GM12878 (cell line): ENCODE results near the gene NDUFA7. TPM values are rescaled to one million over a fixed set of nuclear protein-coding genes. Genes with fewer than 3 reads are reported as not detected.

Source experiments
- ASH2L ChIP-seq: fragments of 300-600, 200-600 bp; sonication (generic); IDR thresholded peaks from 2 replicates; pipeline ENCODE4 v1.6.1; 2017; ENCODE audit warnings: low read depth, mild to moderate bottlenecking, borderline replicate concordance
- BCL11A ChIP-seq: IDR thresholded peaks from 2 replicates; pipeline ENCODE4 v1.6.1; 2011; ENCODE audit warnings: low read depth, low read length
- BRCA1 ChIP-seq: IDR thresholded peaks from 2 replicates; pipeline ENCODE4 v1.6.1; 2011; ENCODE audit warnings: low read depth, low read length, improper control_type of control experiment
- CBX3 ChIP-seq: fragments of 200-600 bp; sonication (generic); IDR thresholded peaks from 2 replicates; pipeline ENCODE4 v1.6.1; 2016; ENCODE audit warnings: low read depth, borderline replicate concordance
- CBX5 ChIP-seq: sonication (generic); IDR thresholded peaks from 2 replicates; pipeline ENCODE4 v1.6.1; 2016; ENCODE audit warnings: low read depth, moderate library complexity, mild to moderate bottlenecking, inconsistent platforms
- CREM ChIP-seq: IDR thresholded peaks from 2 replicates; pipeline ENCODE4 v1.6.1; 2014; ENCODE audit warnings: antibody characterized with exemption, low read depth
- IKZF1 ChIP-seq: fragments of 450-650 bp; conservative IDR thresholded peaks from 2 replicates; pipeline ENCODE4 v1.6.1; 2017; ENCODE audit warnings: antibody characterized with exemption, mild to moderate bottlenecking
- IKZF2 ChIP-seq, 2 experiments: fragments of 450-650 bp; IDR thresholded peaks; 2 replicates each; pipeline ENCODE4 v1.6.1; 2017; ENCODE audit warnings: mild to moderate bottlenecking in 2 of 2, moderate library complexity in 2 of 2
- JUNB ChIP-seq: IDR thresholded peaks from 2 replicates; pipeline ENCODE4 v1.6.1; 2016; ENCODE audit warnings: antibody characterized with exemption, mild to moderate bottlenecking
- MEF2A ChIP-seq: IDR thresholded peaks from 2 replicates; pipeline ENCODE4 v1.6.1; 2011; ENCODE audit warnings: low read depth, mild to moderate bottlenecking, low read length, moderate library complexity; ENCODE audit not compliant: insufficient read depth
- MTA2 ChIP-seq: fragments of 450-650 bp; IDR thresholded peaks from 2 replicates; pipeline ENCODE4 v1.6.1; 2016; ENCODE audit warnings: low read depth, mild to moderate bottlenecking, moderate library complexity
- NFXL1 ChIP-seq: fragments of 450-650 bp; IDR thresholded peaks from 2 replicates; pipeline ENCODE4 v1.6.1; 2017; ENCODE audit warnings: antibody characterized with exemption, mild to moderate bottlenecking, borderline replicate concordance
- PAX8 ChIP-seq: fragments of 450-650 bp; IDR thresholded peaks from 2 replicates; pipeline ENCODE4 v1.6.1; 2017; ENCODE audit warnings: mild to moderate bottlenecking, moderate library complexity
- POLR2A ChIP-seq: IDR thresholded peaks from 2 replicates; pipeline ENCODE4 v1.6.1; 2011; ENCODE audit warnings: low read depth, mild to moderate bottlenecking, low read length
- RAD21 ChIP-seq: IDR thresholded peaks from 2 replicates; pipeline ENCODE4 v1.6.1; 2011; ENCODE audit warnings: mild to moderate bottlenecking, low read depth, low read length, moderate library complexity; ENCODE audit not compliant: insufficient read depth
- RB1 ChIP-seq: fragments of 450-650 bp; formaldehyde crosslinking; IDR thresholded peaks from 2 replicates; pipeline ENCODE4 v1.6.1; 2017; ENCODE audit warnings: mild to moderate bottlenecking, borderline replicate concordance
- RBBP5 ChIP-seq: fragments of 200-600 bp; sonication (generic); conservative IDR thresholded peaks from 2 replicates; pipeline ENCODE4 v1.6.1; 2016
- RFX5 ChIP-seq: IDR thresholded peaks from 2 replicates; pipeline ENCODE4 v1.6.1; 2011; ENCODE audit warnings: low read depth, low read length, improper control_type of control experiment
- TCF12 ChIP-seq: IDR thresholded peaks from 2 replicates; pipeline ENCODE4 v1.6.1; 2011; ENCODE audit warnings: low read depth, mild to moderate bottlenecking, low read length
- WRNIP1 ChIP-seq: IDR thresholded peaks from 2 replicates; pipeline ENCODE4 v1.6.1; 2011; ENCODE audit warnings: low read depth, low read length, improper control_type of control experiment, borderline replicate concordance
- YBX1 ChIP-seq: fragments of 450-650 bp; IDR thresholded peaks from 2 replicates; pipeline ENCODE4 v1.6.1; 2016; ENCODE audit warnings: antibody characterized with exemption
- ZNF622 ChIP-seq: fragments of 450-650 bp; IDR thresholded peaks from 2 replicates; pipeline ENCODE4 v1.6.1; 2017; ENCODE audit warnings: mild to moderate bottlenecking, inconsistent platforms
- polyA plus RNA-seq, 11 experiments: library from polyadenylated mRNA; depleted of rRNA in 4 of 11; unstranded in 6 of 11; stranded (reverse) in 5 of 11; fragments of >200 nt; fragmentation: Nextera tagmentation in 4 of 11; fragmentation: Illumina TruSeq in 1 of 11; extraction: Ambion mirVana in 4 of 11; extraction: Trizol in 1 of 11; gene quantifications; 1 replicate in 1 of 11; 2 replicates in 10 of 11; pipeline versions ENCODE4 v1.2.1 to v1.2.3, GENCODE V29; 2011 to 2016; ENCODE audit warnings: inconsistent platforms in 2 of 11, missing spikeins in 2 of 11, low read depth in 1 of 11
- total RNA-seq, 4 experiments: library from RNA; depleted of rRNA in 3 of 4; stranded (reverse); fragments of >200 nt in 3 of 4; fragmentation: Illumina TruSeq in 1 of 4; extraction: Trizol in 1 of 4; gene quantifications; 2 replicates each; pipeline versions ENCODE4 v1.2.1 to v1.2.3, GENCODE V29; 2013 to 2021
- TF ChIP-seq, protein P1 (sequence below): IDR thresholded peaks from 2 replicates; pipeline ENCODE4 v1.6.1; 2011; ENCODE audit warnings: borderline replicate concordance, low read depth, mild to moderate bottlenecking, moderate library complexity, low read length; ENCODE audit not compliant: insufficient read depth, poor library complexity, severe bottlenecking
- TF ChIP-seq, protein P2 (sequence below): fragments of 150-350 bp; IDR thresholded peaks from 2 replicates; pipeline ENCODE4 v1.6.1; 2014; ENCODE audit warnings: mild to moderate bottlenecking, low read depth, low read length
- TF ChIP-seq, protein P3 (sequence below): IDR thresholded peaks from 2 replicates; pipeline ENCODE4 v1.6.1; 2012; ENCODE audit warnings: improper control_type of control experiment, low read depth, low read length; ENCODE audit not compliant: insufficient replicate concordance

NDUFA7 gene
- total and polyA plus RNA-seq, 10 of the 15 experiments (the other 5 are each of a cell fraction or from before 2014, with no cell fraction given) = 79.0 to 360 (median 174) TPM

DNA sequence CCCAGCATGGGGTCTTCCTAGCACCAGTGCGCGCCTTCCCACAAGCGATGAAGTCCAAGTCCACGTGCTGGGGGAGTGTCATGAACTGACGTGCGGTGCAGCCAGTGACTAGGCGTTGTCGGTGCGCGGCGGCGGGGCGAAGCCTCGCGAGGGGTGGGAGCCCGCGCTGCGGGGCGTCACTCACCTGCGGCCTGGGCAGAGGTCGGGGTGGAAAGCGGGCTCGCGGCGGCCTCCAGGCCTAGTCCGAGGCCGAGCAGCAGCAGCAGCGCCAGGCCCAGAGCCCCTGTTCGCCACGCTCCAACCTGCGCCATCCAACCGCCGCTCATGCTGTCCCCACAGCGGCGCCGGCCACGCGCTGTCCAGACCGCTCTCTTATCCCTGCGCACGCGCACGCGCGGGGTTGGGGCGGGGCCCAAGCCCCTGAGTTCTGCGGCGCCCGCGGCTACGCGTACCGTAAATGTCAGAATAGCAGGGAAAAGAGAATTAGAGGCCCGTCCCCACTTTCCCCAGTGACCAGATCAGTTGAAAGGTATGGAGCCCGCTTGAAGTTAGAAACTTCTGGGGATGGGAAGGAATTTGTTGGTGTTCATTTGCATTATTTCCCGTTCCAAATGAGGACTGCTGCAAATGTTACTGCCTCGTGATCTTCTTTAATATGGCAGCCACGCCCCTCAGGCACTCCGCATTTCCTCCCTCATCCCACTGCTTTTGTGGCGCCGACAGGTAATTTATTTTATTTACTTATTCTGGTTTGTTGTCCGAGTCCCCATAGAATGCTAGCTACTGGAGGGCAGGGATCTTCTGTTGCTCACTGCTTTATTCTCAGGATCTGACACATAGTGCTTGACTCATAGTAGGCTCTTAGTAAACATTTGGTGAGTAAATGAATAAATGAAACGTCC is 13.0 kb downstream of the NDUFA7 start, which contains the start of gene CD320 (continued):
- TF ChIP-seq, protein P1, sequence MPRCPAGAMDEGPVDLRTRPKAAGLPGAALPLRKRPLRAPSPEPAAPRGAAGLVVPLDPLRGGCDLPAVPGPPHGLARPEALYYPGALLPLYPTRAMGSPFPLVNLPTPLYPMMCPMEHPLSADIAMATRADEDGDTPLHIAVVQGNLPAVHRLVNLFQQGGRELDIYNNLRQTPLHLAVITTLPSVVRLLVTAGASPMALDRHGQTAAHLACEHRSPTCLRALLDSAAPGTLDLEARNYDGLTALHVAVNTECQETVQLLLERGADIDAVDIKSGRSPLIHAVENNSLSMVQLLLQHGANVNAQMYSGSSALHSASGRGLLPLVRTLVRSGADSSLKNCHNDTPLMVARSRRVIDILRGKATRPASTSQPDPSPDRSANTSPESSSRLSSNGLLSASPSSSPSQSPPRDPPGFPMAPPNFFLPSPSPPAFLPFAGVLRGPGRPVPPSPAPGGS = no peak
- TF ChIP-seq BCL11A (0 out of 2 replicates have a peak, but pooled peaks have one; percentile 3), RBBP5 (no peak), RB1 (no peak; the same call in 1 of the 2 replicates), POLR2A (peak; percentile 89), BRCA1 (peak; percentile 75), JUNB (no peak), PAX8 (no peak), IKZF2 (IDR thresholded peaks at IDR 0.05) (0 out of 4 replicates have a peak, but pooled peaks of 1 of the 2 experiments have one; percentile 14), RAD21 (no peak), CBX5 (no peak), RFX5 (no peak), TCF12 (0 out of 2 replicates have a peak, but pooled peaks have one; percentile 7), YBX1 (no peak), ASH2L (no peak), MEF2A (no peak), CBX3 (no peak), IKZF1 (peak; percentile 74), WRNIP1 (no peak), CREM (peak; percentile 52), MTA2 (no peak), ZNF622 (no peak), NFXL1 (no peak)
- TF ChIP-seq, protein P2, sequence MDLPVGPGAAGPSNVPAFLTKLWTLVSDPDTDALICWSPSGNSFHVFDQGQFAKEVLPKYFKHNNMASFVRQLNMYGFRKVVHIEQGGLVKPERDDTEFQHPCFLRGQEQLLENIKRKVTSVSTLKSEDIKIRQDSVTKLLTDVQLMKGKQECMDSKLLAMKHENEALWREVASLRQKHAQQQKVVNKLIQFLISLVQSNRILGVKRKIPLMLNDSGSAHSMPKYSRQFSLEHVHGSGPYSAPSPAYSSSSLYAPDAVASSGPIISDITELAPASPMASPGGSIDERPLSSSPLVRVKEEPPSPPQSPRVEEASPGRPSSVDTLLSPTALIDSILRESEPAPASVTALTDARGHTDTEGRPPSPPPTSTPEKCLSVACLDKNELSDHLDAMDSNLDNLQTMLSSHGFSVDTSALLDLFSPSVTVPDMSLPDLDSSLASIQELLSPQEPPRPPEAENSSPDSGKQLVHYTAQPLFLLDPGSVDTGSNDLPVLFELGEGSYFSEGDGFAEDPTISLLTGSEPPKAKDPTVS = no peak
- TF ChIP-seq, protein P3, sequence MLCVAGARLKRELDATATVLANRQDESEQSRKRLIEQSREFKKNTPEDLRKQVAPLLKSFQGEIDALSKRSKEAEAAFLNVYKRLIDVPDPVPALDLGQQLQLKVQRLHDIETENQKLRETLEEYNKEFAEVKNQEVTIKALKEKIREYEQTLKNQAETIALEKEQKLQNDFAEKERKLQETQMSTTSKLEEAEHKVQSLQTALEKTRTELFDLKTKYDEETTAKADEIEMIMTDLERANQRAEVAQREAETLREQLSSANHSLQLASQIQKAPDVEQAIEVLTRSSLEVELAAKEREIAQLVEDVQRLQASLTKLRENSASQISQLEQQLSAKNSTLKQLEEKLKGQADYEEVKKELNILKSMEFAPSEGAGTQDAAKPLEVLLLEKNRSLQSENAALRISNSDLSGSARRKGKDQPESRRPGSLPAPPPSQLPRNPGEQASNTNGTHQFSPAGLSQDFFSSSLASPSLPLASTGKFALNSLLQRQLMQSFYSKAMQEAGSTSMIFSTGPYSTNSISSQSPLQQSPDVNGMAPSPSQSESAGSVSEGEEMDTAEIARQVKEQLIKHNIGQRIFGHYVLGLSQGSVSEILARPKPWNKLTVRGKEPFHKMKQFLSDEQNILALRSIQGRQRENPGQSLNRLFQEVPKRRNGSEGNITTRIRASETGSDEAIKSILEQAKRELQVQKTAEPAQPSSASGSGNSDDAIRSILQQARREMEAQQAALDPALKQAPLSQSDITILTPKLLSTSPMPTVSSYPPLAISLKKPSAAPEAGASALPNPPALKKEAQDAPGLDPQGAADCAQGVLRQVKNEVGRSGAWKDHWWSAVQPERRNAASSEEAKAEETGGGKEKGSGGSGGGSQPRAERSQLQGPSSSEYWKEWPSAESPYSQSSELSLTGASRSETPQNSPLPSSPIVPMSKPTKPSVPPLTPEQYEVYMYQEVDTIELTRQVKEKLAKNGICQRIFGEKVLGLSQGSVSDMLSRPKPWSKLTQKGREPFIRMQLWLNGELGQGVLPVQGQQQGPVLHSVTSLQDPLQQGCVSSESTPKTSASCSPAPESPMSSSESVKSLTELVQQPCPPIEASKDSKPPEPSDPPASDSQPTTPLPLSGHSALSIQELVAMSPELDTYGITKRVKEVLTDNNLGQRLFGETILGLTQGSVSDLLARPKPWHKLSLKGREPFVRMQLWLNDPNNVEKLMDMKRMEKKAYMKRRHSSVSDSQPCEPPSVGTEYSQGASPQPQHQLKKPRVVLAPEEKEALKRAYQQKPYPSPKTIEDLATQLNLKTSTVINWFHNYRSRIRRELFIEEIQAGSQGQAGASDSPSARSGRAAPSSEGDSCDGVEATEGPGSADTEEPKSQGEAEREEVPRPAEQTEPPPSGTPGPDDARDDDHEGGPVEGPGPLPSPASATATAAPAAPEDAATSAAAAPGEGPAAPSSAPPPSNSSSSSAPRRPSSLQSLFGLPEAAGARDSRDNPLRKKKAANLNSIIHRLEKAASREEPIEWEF = no peak
